Measurements from ENCODE around the gene CPNE2.

CPNE2 gene

DNA sequence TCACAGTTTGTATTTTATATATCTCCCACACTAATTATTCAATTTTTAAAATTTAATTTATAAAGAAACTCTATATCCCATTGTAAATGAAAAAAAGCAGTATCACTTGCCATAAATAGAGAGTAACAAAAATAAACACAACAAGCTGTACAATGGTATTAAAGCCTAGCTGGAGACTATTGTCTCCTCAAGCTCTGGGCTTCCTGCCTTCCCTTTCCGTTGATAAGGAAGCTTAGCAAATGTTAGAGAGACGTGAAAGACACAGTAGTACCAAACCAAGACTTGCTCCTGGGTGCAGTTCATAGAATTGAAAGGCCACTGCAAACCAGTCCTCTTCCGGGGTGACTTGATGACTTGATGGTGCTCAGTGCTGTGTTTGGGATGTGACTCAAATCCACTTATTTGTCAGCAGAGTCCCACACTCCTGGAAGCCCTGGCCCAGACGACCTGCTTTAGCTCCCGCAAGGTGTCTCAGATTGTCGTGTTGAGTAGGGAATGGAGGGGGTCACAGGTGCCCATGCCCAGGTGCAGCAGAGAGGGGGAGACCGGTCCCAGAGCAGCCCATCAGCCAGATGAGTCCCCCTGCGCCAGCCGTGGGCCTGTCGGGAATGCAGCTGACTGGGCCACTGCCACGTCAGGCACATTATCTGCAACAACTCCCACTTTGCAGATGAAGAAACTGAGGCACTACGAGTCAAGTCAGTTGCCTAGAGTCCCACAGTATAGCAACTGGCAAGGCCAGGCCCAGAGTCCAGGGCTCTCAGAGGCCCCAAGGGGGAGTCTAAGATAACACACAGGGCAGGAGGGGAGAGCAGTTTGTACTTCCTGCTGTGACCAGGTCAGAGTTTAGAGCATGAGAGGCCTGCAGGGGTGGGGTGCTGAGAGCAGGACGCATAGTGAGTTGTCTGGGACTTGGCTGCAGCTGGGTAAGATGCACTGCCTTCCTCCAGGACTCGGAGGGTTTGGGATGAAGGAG, 53.0 kb downstream of the CPNE2 start:
- TF ChIP-seq, protein P1, sequence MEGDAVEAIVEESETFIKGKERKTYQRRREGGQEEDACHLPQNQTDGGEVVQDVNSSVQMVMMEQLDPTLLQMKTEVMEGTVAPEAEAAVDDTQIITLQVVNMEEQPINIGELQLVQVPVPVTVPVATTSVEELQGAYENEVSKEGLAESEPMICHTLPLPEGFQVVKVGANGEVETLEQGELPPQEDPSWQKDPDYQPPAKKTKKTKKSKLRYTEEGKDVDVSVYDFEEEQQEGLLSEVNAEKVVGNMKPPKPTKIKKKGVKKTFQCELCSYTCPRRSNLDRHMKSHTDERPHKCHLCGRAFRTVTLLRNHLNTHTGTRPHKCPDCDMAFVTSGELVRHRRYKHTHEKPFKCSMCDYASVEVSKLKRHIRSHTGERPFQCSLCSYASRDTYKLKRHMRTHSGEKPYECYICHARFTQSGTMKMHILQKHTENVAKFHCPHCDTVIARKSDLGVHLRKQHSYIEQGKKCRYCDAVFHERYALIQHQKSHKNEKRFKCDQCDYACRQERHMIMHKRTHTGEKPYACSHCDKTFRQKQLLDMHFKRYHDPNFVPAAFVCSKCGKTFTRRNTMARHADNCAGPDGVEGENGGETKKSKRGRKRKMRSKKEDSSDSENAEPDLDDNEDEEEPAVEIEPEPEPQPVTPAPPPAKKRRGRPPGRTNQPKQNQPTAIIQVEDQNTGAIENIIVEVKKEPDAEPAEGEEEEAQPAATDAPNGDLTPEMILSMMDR (IDR thresholded peaks at IDR 0.05; ENCODE audit: poor library complexity, severe bottlenecking) = no peak
- Histone ChIP-seq H3K27ac (ENCODE audit: poor library complexity, severe bottlenecking) (no peak overlapping the region), H3K9me3 (ENCODE audit: severe bottlenecking) (no peaks in the 10 kb centered on the region), H3K27me3 (ENCODE audit: insufficient read depth, poor library complexity, severe bottlenecking) (no peaks in the 10 kb centered on the region), H3K36me3 (ENCODE audit: low read depth) (no peaks in the 10 kb centered on the region), H3K4me1 (ENCODE audit: insufficient read depth, poor library complexity, severe bottlenecking) (peaks cover 12% of the 10 kb centered on the region), H3K4me3 (ENCODE audit: severe bottlenecking) (no peak overlapping the region)
- DNase-seq (ENCODE audit: low spot score) (no peak), ATAC-seq (ENCODE audit: low read depth) (no peak)

DNA sequence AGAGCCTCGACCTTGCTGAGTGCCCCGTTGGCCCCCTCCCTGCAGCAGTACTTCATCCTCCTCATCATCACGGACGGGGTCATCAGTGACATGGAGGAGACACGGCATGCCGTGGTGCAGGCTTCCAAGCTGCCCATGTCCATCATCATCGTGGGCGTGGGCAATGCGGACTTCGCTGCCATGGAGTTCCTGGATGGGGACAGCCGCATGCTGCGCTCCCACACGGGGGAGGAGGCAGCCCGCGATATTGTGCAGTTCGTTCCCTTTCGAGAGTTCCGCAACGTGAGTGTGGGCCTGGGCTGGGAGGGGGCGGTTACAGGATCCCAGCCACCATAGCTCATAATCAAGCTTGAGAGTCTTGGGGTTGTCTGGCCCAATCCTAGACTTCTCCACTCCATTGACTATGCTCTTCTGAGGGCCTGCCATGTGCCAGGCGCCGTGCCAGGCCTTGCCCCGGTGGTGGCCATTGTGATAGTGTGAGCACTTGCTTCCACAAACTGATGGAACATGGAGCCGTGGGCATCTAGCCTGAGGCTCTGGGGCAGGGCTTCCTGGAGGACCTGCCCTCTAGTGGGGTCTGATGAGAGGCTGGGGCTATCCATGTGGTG, 53.8 kb downstream of the CPNE2 start:
- ATAC-seq (ENCODE audit: low read depth) = peak; percentile 6; the same call in 2 of the 3 replicates
- H3K4me1 ChIP-seq (ENCODE audit: insufficient read depth, poor library complexity, severe bottlenecking) = peaks cover 9% of the 10 kb centered on the region

DNA sequence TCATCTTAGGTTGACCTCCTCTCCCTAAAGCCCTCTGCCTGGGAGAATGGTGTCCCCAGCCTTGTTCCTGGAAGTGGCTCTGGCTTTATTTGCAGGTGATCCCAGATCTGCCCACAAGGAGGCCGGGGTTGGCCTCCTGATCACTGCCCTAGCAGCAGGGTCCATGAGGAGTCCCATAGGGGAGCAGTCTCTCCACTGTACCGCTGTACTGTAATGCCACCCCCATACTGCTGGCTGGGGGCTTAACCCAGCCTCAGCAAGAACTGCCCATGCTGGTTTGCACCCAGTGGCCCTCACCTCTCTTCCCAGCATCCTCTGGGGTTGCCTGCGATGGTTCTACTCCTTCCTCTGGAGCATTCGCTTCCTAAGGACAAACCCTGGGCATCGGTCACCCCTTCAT, 54.4 kb downstream of the CPNE2 start:
- DNase-seq (ENCODE audit: low spot score) (no peak), ATAC-seq (ENCODE audit: low read depth) (peak; percentile 46)
- Histone ChIP-seq H3K9me3 (ENCODE audit: severe bottlenecking) (no peaks in the 10 kb centered on the region), H3K27me3 (ENCODE audit: insufficient read depth, poor library complexity, severe bottlenecking) (no peaks in the 10 kb centered on the region), H3K36me3 (ENCODE audit: low read depth) (no peaks in the 10 kb centered on the region), H3K4me3 (ENCODE audit: severe bottlenecking) (no peak overlapping the region), H3K27ac (ENCODE audit: poor library complexity, severe bottlenecking) (peak overlapping the region; percentile 33), H3K4me1 (ENCODE audit: insufficient read depth, poor library complexity, severe bottlenecking) (peaks cover 9% of the 10 kb centered on the region)
- TF ChIP-seq, protein P1 (IDR thresholded peaks at IDR 0.05; ENCODE audit: poor library complexity, severe bottlenecking) = peak; percentile 9

More for the DNA sequence above, 53.8 kb downstream of the CPNE2 start:
- DNase-seq (ENCODE audit: low spot score) = no peak
- H3K4me3 ChIP-seq (ENCODE audit: severe bottlenecking) = no peak overlapping the region
- no peaks in the 10 kb centered on the region for H3K9me3 ChIP-seq (ENCODE audit: severe bottlenecking)
- H3K27me3 ChIP-seq (ENCODE audit: insufficient read depth, poor library complexity, severe bottlenecking) = no peaks in the 10 kb centered on the region
- no peak overlapping the region for H3K27ac ChIP-seq (ENCODE audit: poor library complexity, severe bottlenecking)
- no peaks in the 10 kb centered on the region for H3K36me3 ChIP-seq (ENCODE audit: low read depth)
- TF ChIP-seq, protein P1 (IDR thresholded peaks at IDR 0.05; ENCODE audit: poor library complexity, severe bottlenecking) = no peak

DNA sequence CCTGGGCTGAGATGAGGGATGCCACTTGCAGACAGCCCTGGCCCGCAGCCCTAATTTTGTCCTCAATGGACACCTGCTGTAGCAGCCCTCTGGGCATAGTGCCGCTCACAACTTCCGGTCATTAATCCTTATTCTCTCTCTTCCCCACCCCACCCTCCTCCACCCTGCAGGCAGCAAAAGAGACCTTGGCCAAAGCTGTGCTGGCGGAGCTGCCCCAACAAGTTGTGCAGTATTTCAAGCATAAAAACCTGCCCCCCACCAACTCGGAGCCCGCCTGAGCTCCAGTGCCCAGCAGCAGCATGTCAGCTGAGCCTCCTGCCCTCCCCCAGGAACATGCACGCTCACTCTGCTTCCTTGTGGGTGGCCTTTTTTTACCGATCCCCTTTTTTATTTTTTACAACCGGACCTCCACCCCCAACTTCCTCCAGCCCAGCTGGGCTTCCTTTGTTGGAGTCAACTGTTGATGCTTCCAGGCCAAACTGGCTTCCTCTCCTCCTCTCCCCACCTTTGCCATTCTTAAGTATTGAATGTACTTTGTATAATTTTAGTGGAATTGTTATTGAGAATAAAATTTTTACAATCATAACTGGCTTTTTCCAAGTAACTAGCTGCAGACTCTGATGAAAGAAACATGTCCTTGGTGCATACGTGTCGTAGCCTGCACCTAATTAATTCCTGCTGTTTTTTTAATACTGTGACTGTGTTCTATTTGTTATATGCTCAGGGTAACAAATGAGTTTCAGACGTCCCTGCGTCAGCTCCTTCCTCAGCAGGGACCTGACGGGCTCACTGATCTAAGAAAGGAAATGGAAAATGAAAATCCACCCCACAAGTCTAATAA, 55.2 kb downstream of the CPNE2 start:
- DNase-seq (ENCODE audit: low spot score) (no peak), ATAC-seq (ENCODE audit: low read depth) (peak; percentile 21)
- no peak overlapping the region for H3K4me3 ChIP-seq (ENCODE audit: severe bottlenecking)
- peaks cover 5% of the 10 kb centered on the region; the same call in 1 of the 2 replicates for H3K36me3 ChIP-seq (ENCODE audit: low read depth)
- H3K27me3 ChIP-seq (ENCODE audit: insufficient read depth, poor library complexity, severe bottlenecking) = no peaks in the 10 kb centered on the region
- no peaks in the 10 kb centered on the region for H3K9me3 ChIP-seq (ENCODE audit: severe bottlenecking)
- H3K27ac ChIP-seq (ENCODE audit: poor library complexity, severe bottlenecking) = peak overlapping the region; percentile 33
- TF ChIP-seq, protein P1 (IDR thresholded peaks at IDR 0.05; ENCODE audit: poor library complexity, severe bottlenecking) = no peak
- peaks cover 9% of the 10 kb centered on the region for H3K4me1 ChIP-seq (ENCODE audit: insufficient read depth, poor library complexity, severe bottlenecking)
